ENCODE data around the gene OR51B2.

GRCh38 chr11:5362017-5362625 is 38.0 kb upstream of the OR51B2 start:
- TF ChIP-seq SPI1 (IDR thresholded peaks at IDR 0.05; ENCODE audit: borderline replicate concordance, low read depth) (no peak), GABPA (IDR thresholded peaks at IDR 0.05; ENCODE audit: low read depth) (no peak), CTCF (IDR thresholded peaks at IDR 0.05; ENCODE audit: insufficient read depth, low read length) (no peak), POLR2AphosphoS5 (IDR thresholded peaks at IDR 0.05; ENCODE audit: low read depth) (no peak)
